ENCODE data around the gene ENTPD7. TPM values are rescaled to one million over a fixed set of nuclear protein-coding genes. Genes with fewer than 3 reads are reported as not detected.
"Not testable (repeated sequence)": the region's sequence is repeated elsewhere in the genome, so short reads cannot be mapped to it uniquely, and the experiment has no call there.

Gene ENTPD7
- total RNA-seq, 1 experiment from 2014 or later, result 11.4 TPM

DNA sequence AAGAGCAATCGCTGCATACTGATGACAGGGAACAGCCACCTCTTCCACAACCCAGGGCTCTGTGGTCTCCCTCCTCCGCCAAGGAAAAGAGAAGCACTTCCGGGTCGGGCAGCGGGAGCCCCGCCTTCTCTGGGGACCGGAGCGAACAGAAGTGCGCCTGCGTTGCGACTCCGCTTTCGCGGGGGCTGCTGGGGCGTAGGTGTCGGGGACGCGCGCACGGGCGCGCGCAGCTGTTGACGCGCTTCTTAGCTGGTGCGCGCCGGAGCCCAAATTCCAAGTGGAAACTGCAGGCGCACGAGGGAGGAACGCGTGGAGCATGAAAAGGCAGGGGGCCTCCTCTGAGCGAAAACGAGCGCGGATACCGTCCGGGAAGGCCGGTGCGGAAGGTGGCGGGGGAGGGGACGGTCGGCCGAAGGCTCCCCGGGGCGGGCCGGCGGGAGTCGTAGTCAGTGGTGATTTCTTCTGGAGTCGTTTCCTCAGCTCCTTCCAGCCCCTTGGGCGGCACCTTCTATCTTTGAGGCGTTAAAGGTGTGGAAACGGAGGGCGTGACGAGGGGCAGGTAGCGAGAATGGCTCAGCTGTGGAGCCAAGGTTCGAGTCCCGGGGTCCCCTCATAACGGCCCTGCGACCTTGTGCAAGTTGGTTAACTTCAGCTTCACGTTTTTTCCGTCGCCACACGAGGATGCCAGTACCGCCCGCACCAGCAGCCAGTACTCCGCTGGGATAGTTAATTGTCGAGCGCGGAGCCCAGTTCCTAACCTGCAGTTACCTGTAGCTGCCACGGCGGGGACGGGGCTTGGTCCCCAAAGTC lies 72.9 kb downstream of the ENTPD7 start, which contains the start of the genes COX15 and CUTC (continued):
- TF ChIP-seq, protein P1, sequence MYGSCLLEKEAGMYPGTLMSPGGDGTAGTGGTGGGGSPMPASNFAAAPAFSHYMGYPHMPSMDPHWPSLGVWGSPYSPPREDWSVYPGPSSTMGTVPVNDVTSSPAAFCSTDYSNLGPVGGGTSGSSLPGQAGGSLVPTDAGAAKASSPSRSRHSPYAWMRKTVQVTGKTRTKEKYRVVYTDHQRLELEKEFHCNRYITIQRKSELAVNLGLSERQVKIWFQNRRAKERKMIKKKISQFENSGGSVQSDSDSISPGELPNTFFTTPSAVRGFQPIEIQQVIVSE (CRISPR knock-in tag; IDR thresholded peaks at IDR 0.05; ENCODE audit: borderline replicate concordance), result no peak

DNA sequence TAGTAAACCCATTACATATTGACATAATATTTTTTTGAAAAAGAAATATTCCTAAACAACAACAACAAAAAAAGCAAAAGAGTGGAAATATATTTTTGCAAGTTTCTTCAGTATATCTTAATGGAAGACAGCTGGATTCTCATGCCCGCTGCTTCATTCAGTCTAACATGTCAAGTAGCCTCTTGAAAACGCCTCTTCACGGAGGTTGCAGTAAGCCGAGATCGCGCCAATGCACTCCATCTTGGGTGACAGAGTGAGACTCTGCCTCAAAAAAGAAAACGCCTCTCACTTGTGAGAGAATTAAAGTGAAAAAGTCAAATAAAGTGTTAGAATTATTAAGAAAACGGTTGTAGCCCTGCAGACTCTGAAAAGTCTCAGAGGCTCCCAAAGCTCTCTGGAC lies 74.1 kb downstream of the ENTPD7 start:
- ATAC-seq (no peak), DNase-seq (ENCODE audit: low spot score) (no peak)
- no peaks in the 10 kb centered on the region for H3K27me3 Mint-ChIP-seq (ENCODE audit: low read depth)
- ChIA-PET POLR2A (interaction anchor here (1.6 kb wide), 1 partner anchor 112 kb away, joined by 7 read pairs; the partner anchor contains the start of gene SLC25A28), CTCF (no interaction called here)
- H3K27ac Mint-ChIP-seq, result no peak overlapping the region
- TF ChIP-seq NFE2L1 (CRISPR knock-in tag; IDR thresholded peaks at IDR 0.05) (no peak), TEAD1 (CRISPR knock-in tag; IDR thresholded peaks at IDR 0.05) (no peak), NR1H2 (CRISPR knock-in tag; IDR thresholded peaks at IDR 0.05) (no peak), GTF2I (CRISPR knock-in tag; conservative IDR thresholded peaks at IDR 0.05) (no peak), MXD4 (CRISPR knock-in tag; IDR thresholded peaks at IDR 0.05; ENCODE audit: borderline replicate concordance) (no peak), ZNF263 (CRISPR knock-in tag; IDR thresholded peaks at IDR 0.05; ENCODE audit: low read depth) (no peak), ELF4 (CRISPR knock-in tag; IDR thresholded peaks at IDR 0.05; ENCODE audit: low read depth) (no peak), SMAD3 (CRISPR knock-in tag; IDR thresholded peaks at IDR 0.05; ENCODE audit: borderline replicate concordance) (no peak)
- TF ChIP-seq, protein P2, sequence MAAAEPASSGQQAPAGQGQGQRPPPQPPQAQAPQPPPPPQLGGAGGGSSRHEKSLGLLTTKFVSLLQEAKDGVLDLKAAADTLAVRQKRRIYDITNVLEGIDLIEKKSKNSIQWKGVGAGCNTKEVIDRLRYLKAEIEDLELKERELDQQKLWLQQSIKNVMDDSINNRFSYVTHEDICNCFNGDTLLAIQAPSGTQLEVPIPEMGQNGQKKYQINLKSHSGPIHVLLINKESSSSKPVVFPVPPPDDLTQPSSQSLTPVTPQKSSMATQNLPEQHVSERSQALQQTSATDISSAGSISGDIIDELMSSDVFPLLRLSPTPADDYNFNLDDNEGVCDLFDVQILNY (CRISPR knock-in tag; IDR thresholded peaks at IDR 0.05), result no peak
- TF ChIP-seq, protein P3, sequence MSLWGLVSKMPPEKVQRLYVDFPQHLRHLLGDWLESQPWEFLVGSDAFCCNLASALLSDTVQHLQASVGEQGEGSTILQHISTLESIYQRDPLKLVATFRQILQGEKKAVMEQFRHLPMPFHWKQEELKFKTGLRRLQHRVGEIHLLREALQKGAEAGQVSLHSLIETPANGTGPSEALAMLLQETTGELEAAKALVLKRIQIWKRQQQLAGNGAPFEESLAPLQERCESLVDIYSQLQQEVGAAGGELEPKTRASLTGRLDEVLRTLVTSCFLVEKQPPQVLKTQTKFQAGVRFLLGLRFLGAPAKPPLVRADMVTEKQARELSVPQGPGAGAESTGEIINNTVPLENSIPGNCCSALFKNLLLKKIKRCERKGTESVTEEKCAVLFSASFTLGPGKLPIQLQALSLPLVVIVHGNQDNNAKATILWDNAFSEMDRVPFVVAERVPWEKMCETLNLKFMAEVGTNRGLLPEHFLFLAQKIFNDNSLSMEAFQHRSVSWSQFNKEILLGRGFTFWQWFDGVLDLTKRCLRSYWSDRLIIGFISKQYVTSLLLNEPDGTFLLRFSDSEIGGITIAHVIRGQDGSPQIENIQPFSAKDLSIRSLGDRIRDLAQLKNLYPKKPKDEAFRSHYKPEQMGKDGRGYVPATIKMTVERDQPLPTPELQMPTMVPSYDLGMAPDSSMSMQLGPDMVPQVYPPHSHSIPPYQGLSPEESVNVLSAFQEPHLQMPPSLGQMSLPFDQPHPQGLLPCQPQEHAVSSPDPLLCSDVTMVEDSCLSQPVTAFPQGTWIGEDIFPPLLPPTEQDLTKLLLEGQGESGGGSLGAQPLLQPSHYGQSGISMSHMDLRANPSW (CRISPR knock-in tag; conservative IDR thresholded peaks at IDR 0.05; ENCODE audit: low read depth), result no peak
- TF ChIP-seq, protein P4, sequence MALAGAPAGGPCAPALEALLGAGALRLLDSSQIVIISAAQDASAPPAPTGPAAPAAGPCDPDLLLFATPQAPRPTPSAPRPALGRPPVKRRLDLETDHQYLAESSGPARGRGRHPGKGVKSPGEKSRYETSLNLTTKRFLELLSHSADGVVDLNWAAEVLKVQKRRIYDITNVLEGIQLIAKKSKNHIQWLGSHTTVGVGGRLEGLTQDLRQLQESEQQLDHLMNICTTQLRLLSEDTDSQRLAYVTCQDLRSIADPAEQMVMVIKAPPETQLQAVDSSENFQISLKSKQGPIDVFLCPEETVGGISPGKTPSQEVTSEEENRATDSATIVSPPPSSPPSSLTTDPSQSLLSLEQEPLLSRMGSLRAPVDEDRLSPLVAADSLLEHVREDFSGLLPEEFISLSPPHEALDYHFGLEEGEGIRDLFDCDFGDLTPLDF (CRISPR knock-in tag; IDR thresholded peaks at IDR 0.05), result no peak
- peaks cover 26% of the 10 kb centered on the region for H3K36me3 Mint-ChIP-seq
- no peaks in the 10 kb centered on the region for H3K9me3 Mint-ChIP-seq
- H3K4me3 Mint-ChIP-seq, result peak overlapping the region; percentile 99
- H3K4me1 Mint-ChIP-seq, result peaks cover 12% of the 10 kb centered on the region

DNA sequence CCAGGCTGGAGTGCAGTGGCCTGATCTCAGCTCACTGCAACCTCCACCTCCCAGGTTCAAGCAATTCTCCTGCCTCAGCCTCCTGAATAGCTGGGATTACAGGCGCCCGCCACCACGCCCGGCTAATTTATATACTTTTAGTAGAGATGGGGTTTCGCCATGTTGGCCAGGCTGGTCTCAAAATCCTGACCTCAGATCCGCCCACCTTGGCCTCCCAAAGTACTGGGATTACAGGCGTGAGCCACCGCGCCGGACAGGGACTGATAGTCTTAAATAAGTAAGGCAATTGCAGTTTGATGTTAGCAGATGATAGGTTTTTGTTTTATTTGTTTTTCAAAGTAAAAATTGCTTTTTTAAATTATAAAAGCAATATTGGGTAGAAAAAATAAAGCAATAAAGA lies 74.8 kb downstream of the ENTPD7 start:
- Mint-ChIP-seq H3K36me3 (peaks cover 28% of the 10 kb centered on the region), H3K4me1 (peaks cover 12% of the 10 kb centered on the region), H3K4me3 (peak overlapping the region; percentile 99; the same call in 1 of the 2 replicates)
- ATAC-seq; H3K9me3 Mint-ChIP-seq; DNase-seq (ENCODE audit: low spot score); CTCF ChIA-PET; H3K27ac Mint-ChIP-seq; H3K27me3 Mint-ChIP-seq (ENCODE audit: low read depth): not testable (repeated sequence)
- POLR2A ChIA-PET, result interaction anchor here (0.7 kb wide), 1 partner anchor 109 kb away, joined by 5 read pairs; no protein-coding TSS in a partner anchor

DNA sequence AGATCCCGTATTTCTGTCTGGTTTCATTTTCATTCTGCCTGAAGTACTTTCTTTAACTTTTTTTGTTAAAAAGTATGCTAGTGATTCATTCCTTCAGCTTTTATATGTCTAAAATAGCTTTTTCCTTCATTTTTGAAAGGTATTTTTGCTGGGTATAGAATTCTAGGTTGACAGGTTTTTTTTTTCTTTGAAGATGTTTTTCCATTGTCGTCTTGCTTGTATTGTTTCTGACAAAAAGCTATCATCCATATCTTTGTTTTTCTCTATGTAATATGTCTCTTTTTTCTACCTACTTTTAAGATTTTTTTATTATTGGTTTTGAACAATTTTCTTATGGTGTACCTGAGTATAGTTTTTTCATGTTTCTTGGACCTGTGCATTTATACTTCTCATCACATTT lies 81.0 kb downstream of the ENTPD7 start:
- H3K27me3 Mint-ChIP-seq (ENCODE audit: low read depth), result no peaks in the 10 kb centered on the region
- DNase-seq (ENCODE audit: low spot score) (no peak), ATAC-seq (no peak)
- peaks cover 15% of the 10 kb centered on the region for H3K9me3 Mint-ChIP-seq
- H3K4me3 Mint-ChIP-seq, result no peak overlapping the region
- no peak overlapping the region for H3K27ac Mint-ChIP-seq
- TF ChIP-seq GRHL2 (CRISPR knock-in tag; IDR thresholded peaks at IDR 0.05; ENCODE audit: insufficient replicate concordance, severe bottlenecking) (no peak), GTF2I (CRISPR knock-in tag; conservative IDR thresholded peaks at IDR 0.05) (no peak)
- TF ChIP-seq, protein P1 (CRISPR knock-in tag; IDR thresholded peaks at IDR 0.05; ENCODE audit: borderline replicate concordance), result no peak
- no peaks in the 10 kb centered on the region for H3K4me1 Mint-ChIP-seq
- ChIA-PET CTCF (no interaction called here), POLR2A (interaction anchor here (0.7 kb wide), 1 partner anchor 42 kb away, joined by 3 read pairs; no protein-coding TSS in a partner anchor)
- peaks cover 72% of the 10 kb centered on the region for H3K36me3 Mint-ChIP-seq
